HG03571 (cell line): Measurements from ENCODE around the gene GPSM3.
"Not testable (repeated sequence)": the region's sequence is repeated elsewhere in the genome, so short reads cannot be mapped to it uniquely, and the experiment has no call there.

Experiments
- ATAC-seq: cut with Tn5 transposase; IDR thresholded peaks from one replicate; pipeline ENCODE4 v1.9.1; 2021; ENCODE audit not compliant: unreplicated experiment

The GPSM3 gene

GRCh38 chr6:32188381-32189068 is 3.9 kb downstream of the GPSM3 start:
- no peak for ATAC-seq

DNA sequence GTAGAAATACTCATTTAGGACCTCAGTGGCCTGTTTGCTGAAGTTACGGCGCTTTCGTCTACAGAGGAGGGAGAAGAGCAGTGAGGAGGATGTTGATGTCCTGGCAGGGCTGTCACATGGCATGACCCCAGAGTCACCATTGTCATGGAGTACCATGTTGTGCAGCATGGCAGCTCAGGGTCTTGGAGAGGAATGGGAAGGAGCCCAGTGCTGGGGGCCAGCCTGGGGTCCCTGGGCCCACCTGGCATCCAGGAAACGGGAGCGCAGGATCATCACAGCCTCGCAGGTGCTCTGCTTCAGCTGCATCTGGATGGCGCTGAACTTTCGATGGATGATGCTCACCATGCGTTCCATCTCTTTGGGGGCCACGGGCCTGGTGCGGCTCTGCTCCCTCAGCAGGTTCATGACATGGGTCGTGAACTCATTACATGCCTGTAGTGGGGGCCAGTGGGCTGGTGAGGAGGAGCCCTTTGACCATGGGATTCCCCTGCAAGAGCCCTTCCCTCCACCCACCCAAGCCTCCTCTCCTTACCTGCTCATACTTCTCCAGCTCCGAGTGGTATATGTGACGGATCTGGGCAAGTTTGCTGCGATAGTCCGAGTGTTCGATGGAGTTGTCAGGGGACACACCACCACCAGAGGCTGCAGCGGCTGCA is 4.6 kb downstream of the GPSM3 start:
- ATAC-seq = not testable (repeated sequence)

- no peak for ATAC-seq
Observed at GRCh38 chr6:32187009-32187709, 5.3 kb downstream of the GPSM3 start.

GRCh38 chr6:32186151-32186840 is 6.1 kb downstream of the GPSM3 start:
- not testable (repeated sequence) for ATAC-seq

DNA sequence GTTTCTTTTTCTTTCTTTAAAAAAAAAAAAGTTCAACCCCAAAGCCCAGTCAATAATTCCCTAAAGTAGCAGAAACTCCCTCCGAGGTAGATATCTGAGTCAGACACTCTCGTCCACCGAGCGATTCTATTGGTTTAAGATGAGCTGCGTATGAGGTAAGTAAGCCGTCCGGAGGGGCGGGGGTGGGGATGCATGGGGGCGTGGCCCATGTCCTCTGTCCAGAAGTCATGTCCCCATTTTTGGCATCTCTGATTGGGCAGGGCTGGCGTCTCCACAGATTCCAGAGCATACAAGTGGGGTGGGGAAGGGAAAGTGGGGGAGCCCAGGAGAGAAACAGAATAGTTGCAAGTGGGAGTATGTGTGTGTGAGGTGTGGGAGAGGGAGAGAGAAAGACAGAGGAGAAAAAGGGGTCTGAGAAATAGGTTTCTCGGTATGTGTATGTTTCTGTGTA is 6.7 kb downstream of the GPSM3 start:
- not testable (repeated sequence) for ATAC-seq

GRCh38 chr6:32184084-32184640 is 8.3 kb downstream of the GPSM3 start, which contains the start of gene AGER:
TSS of gene AGER (minus strand) at chr6:32184253. CDS start at chr6:32184222, 31 bp downstream.
- no peak for ATAC-seq

DNA sequence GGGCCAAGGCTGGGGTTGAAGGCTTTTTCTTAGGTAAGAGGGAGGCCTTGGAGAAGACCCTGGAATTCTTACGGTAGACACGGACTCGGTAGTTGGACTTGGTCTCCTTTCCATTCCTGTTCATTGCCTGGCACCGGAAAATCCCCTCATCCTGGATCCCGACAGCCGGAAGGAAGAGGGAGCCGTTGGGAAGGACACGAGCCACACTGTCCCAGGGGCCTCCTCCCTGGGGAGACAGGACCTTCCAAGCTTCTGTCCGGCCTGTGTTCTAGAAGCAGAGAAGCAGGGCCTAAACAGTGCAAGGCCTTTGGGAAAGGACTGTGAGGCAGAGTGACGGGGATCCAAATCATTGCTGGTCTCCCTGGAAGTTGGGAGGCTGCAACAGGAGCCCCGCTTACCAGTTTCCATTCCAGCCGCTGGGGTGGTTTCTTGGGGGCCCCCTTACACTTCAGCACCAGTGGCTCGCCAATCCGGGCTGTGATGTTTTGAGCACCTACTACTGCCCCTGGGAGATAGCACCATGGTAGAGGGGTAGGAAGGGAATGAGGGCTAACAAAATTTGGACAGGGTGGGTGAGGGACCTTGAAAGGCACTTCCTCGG is 8.9 kb downstream of the GPSM3 start:
- no peak for ATAC-seq

DNA sequence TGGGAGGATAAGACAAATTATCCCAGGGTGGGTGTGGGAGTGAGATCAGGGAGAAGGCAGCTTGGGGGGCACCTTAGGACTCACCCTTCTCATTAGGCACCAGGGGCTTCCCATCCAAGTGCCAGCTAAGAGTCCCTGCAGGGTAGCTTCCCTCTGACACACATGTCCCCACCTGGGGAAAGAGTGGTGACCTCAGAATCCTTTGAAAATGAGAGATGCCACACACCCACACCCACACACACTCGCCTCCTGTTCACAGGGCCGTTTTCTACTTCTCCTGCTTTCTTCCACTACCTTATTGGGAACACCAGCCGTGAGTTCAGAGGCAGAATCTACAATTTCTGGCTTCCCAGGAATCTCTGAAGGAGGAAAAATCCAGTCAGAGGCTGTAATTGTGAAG is 9.4 kb downstream of the GPSM3 start:
- no peak for ATAC-seq

DNA sequence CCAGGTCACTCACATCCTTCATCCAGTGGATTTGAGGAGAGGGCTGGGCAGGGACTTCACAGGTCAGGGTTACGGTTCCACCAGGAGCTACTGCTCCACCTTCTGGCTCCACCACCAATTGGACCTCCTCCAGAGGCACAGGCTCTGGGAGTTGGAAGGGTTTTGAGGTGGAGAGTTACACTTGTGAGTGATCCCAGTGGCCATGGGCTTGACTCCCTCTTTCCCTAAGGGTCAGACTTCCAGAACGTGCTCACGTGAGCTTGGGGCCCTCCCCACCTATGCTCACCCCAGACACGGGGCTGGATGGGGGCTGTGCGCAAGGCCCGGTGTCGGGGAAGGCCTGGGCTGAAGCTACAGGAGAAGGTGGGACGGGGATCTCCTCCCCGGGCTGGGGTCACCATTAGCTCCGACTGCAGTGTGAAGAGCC is 9.9 kb downstream of the GPSM3 start:
- no peak for ATAC-seq

DNA sequence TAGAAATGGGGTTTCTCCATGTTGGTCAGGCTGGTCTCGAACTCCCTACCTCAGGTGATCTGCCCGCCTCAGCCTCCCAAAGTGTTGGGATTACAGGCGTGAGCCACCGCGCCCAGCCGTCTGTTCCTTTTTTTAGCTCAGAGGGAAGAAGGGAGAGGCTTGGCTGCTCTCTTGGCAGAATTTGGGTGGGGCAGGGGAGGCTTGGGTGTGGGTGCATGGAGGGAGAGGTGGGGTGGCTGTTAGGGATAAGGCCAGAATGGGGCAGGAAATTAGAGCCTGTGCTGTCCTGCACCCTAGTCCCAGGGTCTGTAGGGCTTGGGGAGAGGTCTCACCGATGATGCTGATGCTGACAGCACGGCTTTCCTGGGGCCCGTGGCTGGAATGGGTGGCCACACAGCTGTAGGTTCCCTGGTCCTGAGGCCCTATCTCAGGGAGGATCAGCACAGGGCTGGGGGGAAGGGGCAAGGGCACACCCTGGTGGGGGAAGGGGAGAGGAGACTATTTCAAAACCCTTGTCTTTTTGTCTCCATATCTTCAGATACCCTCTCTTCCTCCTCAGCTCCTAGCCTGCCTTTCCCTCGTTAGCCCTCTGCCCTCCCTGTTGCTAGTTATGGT is 10.4 kb downstream of the GPSM3 start:
- ATAC-seq = no peak

DNA sequence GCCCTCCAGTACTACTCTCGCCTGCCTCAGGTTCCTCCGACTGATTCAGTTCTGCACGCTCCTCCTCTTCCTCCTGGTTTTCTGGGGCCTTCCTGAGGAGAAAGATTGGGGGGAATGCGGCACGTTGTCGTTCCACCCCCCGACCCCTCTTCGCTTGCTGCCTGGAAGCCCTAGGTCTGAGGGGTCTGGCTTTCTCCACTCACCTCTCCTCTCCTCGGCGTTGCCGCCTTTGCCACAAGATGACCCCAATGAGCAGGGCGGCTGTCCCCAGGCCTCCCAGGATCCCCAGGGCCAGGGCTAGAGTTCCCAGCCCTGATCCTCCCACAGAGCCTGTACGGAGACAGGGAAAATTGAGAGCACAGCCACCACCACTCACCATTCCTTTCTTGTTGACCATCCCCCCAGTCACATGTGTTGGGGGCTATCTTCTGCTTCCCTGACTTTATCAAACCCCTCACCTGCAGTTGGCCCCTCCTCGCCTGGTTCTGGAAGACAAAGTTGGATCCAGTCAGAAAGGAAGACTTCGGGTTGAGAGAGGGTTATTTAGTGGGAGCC is 11.2 kb downstream of the GPSM3 start:
- ATAC-seq = no peak

DNA sequence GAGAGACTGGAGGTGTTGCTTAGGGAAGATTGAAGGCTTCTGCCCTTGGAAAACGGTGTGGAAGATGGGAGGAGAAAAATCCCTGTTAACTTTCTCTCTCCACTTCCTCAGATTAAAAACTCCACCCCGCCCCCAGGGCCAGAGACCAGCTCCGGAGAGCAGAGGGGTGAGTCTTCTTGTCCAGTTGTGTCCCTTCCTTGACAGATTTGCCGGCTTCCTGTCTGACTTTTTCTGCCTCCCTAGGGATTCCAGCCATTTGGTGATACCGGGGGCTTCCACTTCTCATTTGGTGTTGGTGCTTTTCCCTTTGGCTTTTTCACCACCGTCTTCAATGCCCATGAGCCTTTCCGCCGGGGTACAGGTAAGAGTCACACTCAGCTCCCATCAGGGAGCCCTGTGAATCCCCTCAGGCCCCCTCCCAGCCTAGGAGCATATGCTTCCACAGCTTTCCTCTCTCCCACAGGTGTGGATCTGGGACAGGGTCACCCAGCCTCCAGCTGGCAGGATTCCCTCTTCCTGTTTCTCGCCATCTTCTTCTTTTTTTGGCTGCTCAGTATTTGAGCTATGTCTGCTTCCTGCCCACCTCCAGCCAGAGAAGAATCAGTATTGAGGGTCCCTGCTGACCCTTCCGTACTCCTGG is 12.6 kb downstream of the GPSM3 start:
- ATAC-seq = no peak

GRCh38 chr6:32178547-32179440 is 13.6 kb downstream of the GPSM3 start:
- ATAC-seq = no peak

GRCh38 chr6:32177788-32178546 is 14.5 kb downstream of the GPSM3 start, which contains the start of gene RNF5:
TSS of gene RNF5 (plus strand) at chr6:32178405. CDS start at chr6:32178512, 107 bp downstream.
- peak; percentile 66 for ATAC-seq

DNA sequence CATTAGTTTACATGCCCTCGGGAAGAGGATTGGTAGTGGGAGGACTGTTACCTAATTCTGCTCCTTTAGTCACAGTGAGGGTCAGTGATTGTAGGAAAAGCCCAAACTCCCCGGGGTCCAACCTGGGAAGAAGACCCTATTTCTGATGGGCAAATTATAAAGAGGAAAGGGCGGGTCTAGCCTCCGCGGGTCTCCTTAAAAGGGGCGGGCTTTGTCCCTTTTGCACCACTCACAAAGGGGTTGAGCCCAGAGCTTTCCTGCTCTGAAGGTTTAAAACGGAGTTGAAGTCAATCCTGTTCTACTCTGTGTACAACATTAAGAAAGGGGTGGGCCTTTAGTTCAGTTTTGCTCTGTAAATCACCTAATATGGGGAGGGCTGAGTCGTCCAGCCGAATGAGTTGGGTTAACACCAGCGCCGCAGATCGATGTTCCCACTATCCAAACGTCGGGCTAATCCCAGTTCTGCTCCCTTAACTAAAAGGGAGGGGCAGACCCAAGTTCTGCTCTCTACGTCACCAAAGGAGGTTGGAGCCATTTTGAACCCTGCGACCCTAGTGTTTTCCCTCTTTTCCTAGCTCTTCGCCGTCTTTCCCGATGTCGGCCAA is 15.2 kb downstream of the GPSM3 start:
- no peak for ATAC-seq

- no peak for ATAC-seq
Observed at GRCh38 chr6:32176476-32177182, 15.8 kb downstream of the GPSM3 start.
